ENCODE data around the gene EFNA1.

DNA sequence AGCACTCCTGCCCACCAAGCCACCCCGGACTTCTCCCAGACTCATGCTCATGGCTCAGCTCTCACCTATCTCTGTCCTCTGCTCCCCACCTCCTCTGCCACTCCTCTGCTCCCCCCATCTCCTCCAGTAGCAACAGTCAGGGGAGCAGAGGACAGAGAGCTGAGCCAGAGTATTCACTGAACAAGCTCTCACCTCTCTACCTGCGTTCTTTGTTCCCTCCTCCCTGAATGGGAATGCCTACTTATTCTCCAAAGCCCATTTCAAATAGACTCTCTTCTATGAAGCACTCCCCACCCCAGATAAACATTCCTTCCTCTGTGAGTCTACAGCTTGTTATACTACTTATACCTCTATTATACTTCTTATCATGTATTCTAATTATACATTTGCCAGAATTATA is 6.4 kb upstream of the EFNA1 start:
- TF ChIP-seq, protein P1, sequence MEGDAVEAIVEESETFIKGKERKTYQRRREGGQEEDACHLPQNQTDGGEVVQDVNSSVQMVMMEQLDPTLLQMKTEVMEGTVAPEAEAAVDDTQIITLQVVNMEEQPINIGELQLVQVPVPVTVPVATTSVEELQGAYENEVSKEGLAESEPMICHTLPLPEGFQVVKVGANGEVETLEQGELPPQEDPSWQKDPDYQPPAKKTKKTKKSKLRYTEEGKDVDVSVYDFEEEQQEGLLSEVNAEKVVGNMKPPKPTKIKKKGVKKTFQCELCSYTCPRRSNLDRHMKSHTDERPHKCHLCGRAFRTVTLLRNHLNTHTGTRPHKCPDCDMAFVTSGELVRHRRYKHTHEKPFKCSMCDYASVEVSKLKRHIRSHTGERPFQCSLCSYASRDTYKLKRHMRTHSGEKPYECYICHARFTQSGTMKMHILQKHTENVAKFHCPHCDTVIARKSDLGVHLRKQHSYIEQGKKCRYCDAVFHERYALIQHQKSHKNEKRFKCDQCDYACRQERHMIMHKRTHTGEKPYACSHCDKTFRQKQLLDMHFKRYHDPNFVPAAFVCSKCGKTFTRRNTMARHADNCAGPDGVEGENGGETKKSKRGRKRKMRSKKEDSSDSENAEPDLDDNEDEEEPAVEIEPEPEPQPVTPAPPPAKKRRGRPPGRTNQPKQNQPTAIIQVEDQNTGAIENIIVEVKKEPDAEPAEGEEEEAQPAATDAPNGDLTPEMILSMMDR (IDR thresholded peaks at IDR 0.05): no peak
- TF ChIP-seq POLR2A (IDR thresholded peaks at IDR 0.05) (no peak), EP300 (IDR thresholded peaks at IDR 0.05) (no peak)
